HepG2 (cell line): ENCODE results near the gene WAS. TPM values are rescaled to one million over a fixed set of nuclear protein-coding genes. Genes with fewer than 3 reads are reported as not detected.
A peak's percentile ranks its signal among the peaks of the same experiment; 100 is the strongest.

ENCODE experiments used
- ARID5B ChIP-seq: IDR thresholded peaks from 2 replicates; pipeline ENCODE4 v1.4.0; 2020; ENCODE audit warnings: mild to moderate bottlenecking, missing genetic modification reagents
- DNMT1 ChIP-seq: sonication (generic); formaldehyde crosslinking; IDR thresholded peaks from 2 replicates; pipeline ENCODE4 v1.5.1; 2020; ENCODE audit warnings: mild to moderate bottlenecking, missing genetic modification reagents
- ETV5 ChIP-seq: IDR thresholded peaks from 2 replicates; pipeline ENCODE4 v1.6.1; 2018; ENCODE audit warnings: missing biosample characterization, missing genetic modification reagents, inconsistent platforms, borderline replicate concordance
- GRHL1 ChIP-seq: sonication (generic); formaldehyde crosslinking; conservative IDR thresholded peaks from 2 replicates; pipeline ENCODE4 v1.8.0; 2022; ENCODE audit warnings: missing genetic modification reagents
- HMG20A ChIP-seq: IDR thresholded peaks from 2 replicates; pipeline ENCODE4 v1.6.1; 2016; ENCODE audit warnings: borderline replicate concordance
- KDM5B ChIP-seq: sonication (generic); formaldehyde crosslinking; IDR thresholded peaks from 2 replicates; pipeline ENCODE4 v1.4.0; 2020; ENCODE audit warnings: missing genetic modification reagents, mild to moderate bottlenecking, borderline replicate concordance
- MBD4 ChIP-seq: IDR thresholded peaks from 2 replicates; pipeline ENCODE4 v1.6.1; 2012; ENCODE audit warnings: low read length, inconsistent platforms, borderline replicate concordance
- MTA1 ChIP-seq: sonication (generic); formaldehyde crosslinking; IDR thresholded peaks from 2 replicates; pipeline ENCODE4 v1.4.0; 2020; ENCODE audit warnings: missing genetic modification reagents, mild to moderate bottlenecking, borderline replicate concordance
- PLRG1 ChIP-seq: fragments of 450-650 bp; conservative IDR thresholded peaks from 2 replicates; pipeline ENCODE4 v1.6.1; 2016
- XRCC5 ChIP-seq: fragments of 200-400 bp; formaldehyde crosslinking; optimal IDR thresholded peaks from 2 replicates; pipeline ENCODE3; 2017; ENCODE audit warnings: mild to moderate bottlenecking, low read length
- YEATS4 ChIP-seq: sonication (generic); formaldehyde crosslinking; IDR thresholded peaks from 2 replicates; pipeline ENCODE4 v1.4.0; 2020; ENCODE audit warnings: missing genetic modification reagents, borderline replicate concordance
- ZNF281 ChIP-seq: sonication (generic); formaldehyde crosslinking; IDR thresholded peaks from 2 replicates; pipeline ENCODE4 v1.4.0; 2020; ENCODE audit warnings: missing genetic modification reagents, borderline replicate concordance
- ZNF451 ChIP-seq: sonication (generic); formaldehyde crosslinking; IDR thresholded peaks from 2 replicates; pipeline ENCODE4 v1.5.0; 2020; ENCODE audit warnings: mild to moderate bottlenecking, missing genetic modification reagents
- ZNF629 ChIP-seq: sonication (generic); formaldehyde crosslinking; conservative IDR thresholded peaks from 2 replicates; pipeline ENCODE4 v1.5.0; 2020; ENCODE audit warnings: missing genetic modification reagents
- ZNF841 ChIP-seq: sonication (generic); formaldehyde crosslinking; IDR thresholded peaks from 2 replicates; pipeline ENCODE4 v1.8.1; 2023; ENCODE audit warnings: missing genetic modification reagents, borderline replicate concordance
- ZNF883 ChIP-seq: sonication (generic); formaldehyde crosslinking; IDR thresholded peaks from 2 replicates; pipeline ENCODE4 v1.5.1; 2020; ENCODE audit warnings: mild to moderate bottlenecking, missing genetic modification reagents; ENCODE audit errors: not compliant biosample characterization
- polyA plus RNA-seq, 8 experiments: library from polyadenylated mRNA; depleted of rRNA in 3 of 8; stranded (reverse) in 7 of 8; unstranded in 1 of 8; fragments of >200 nt; fragmentation: Illumina TruSeq in 4 of 8; extraction: Trizol in 4 of 8; gene quantifications; 2 replicates each; pipeline versions ENCODE4 v1.2.1 to v1.2.3, GENCODE V29; 2011 to 2016; ENCODE audit warnings: low read depth in 4 of 8, missing spikeins in 1 of 8, mixed read lengths in 1 of 8; ENCODE audit not compliant: insufficient read depth in 1 of 8
- total RNA-seq, 5 experiments: library from RNA; depleted of rRNA; stranded (reverse); fragments of >200 nt; fragmentation: Illumina TruSeq; extraction: Trizol; gene quantifications; 2 replicates each; pipeline ENCODE4 v1.2.3, GENCODE V29; 2016; ENCODE audit warnings: low read depth in 1 of 5
- TF ChIP-seq, protein P1 (sequence below): IDR thresholded peaks from 2 replicates; pipeline ENCODE4 v1.6.1; 2012; ENCODE audit warnings: inconsistent platforms

WAS gene
- total and polyA plus RNA-seq, 2 of the 13 experiments (the other 11 are each of a cell fraction or from before 2014, with no cell fraction given) = 0.11 TPM; not detected in 1

DNA sequence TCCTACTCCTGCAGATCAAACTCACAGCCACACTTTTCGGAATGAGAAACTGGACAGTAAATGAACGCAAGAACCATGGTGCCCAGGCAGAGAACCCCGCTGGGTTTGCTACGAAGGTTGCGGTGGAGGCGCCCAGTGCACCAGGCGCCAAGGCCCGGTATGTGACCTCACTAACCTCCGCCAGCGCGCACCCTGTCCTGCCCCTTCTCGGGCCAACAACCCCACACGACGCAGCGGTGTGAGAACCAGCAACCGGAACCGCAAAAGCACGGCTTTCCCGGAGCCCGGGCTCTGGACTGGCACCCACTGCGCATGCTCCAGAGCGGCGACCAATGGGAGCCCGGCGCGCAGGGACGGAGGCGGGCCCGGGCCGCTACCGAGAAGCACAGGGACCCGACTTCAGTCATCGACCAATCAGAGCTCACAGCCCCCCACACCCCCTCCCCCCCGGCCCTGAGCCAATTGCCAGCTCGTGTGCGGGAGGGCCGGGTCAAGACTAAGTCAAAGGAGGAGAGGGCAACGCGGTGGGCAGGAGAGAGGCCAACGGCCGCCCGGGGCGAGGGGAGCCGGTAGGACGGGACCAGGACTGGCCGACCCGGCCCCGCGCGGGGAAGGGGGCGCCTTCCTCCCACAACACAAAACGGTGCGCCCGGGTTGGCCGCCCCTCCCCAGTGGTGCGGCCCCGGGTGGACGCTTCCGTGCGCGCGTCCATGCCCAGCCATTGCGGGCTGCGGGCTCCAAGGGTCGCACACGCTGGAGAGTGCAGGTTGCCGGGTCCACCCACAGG, 7.3 kb upstream of the WAS start (continued):
- peak; percentile 25; the same call in 1 of the 2 replicates for TF ChIP-seq YEATS4
- no peak for TF ChIP-seq HMG20A
- no peak; the same call in 1 of the 2 replicates for TF ChIP-seq ZNF281 (CRISPR knock-in tag)
- no peak for TF ChIP-seq MBD4
- TF ChIP-seq XRCC5 = no peak
- no peak for TF ChIP-seq ZNF451 (CRISPR knock-in tag)
- no peak for TF ChIP-seq ZNF629 (CRISPR knock-in tag)
- peak; percentile 74; the same call in 1 of the 2 replicates for TF ChIP-seq KDM5B (CRISPR knock-in tag)
- TF ChIP-seq ZNF883 (CRISPR knock-in tag) = no peak
- no peak for TF ChIP-seq MTA1 (CRISPR knock-in tag)
- TF ChIP-seq PLRG1 = no peak
- TF ChIP-seq ARID5B (CRISPR knock-in tag) = 0 out of 2 replicates have a peak, but pooled peaks have one; percentile 6
- no peak for TF ChIP-seq GRHL1
- TF ChIP-seq ZNF841 (CRISPR knock-in tag) = no peak
- peak; percentile 60 for TF ChIP-seq ETV5 (CRISPR knock-in tag)
- no peak for TF ChIP-seq DNMT1
- TF ChIP-seq, protein P1, sequence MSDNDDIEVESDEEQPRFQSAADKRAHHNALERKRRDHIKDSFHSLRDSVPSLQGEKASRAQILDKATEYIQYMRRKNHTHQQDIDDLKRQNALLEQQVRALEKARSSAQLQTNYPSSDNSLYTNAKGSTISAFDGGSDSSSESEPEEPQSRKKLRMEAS = peak; percentile 81
